ENCODE measurements around the gene MCF2L. TPM values are rescaled to one million over a fixed set of nuclear protein-coding genes. Genes with fewer than 3 reads are reported as not detected.

MCF2L gene
- polyA plus RNA-seq, 2 of the 4 experiments (the other 2 are of a cell fraction) = 0.36 to 0.92 TPM

DNA sequence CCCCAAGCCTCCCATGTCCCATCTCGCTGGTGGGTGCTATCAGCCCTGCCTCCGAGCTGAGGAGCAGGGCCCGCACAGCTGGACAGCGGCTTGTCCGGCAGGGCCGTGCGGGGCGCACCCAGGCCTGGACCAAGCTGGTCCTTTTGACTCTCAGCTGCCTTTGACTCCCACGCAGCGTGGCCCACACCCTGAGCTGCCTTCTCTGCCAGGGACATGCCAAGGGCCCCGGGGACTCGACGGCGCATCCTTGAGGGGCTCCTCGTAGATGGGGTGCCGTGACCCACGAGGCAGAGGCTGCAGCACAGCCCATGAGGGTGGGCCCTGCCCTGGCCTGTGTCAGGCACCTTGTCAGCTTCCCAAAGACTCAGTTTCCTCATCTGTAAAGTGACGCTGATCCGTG lies 97.7 kb downstream of the MCF2L start:
- ATAC-seq = no peak

DNA sequence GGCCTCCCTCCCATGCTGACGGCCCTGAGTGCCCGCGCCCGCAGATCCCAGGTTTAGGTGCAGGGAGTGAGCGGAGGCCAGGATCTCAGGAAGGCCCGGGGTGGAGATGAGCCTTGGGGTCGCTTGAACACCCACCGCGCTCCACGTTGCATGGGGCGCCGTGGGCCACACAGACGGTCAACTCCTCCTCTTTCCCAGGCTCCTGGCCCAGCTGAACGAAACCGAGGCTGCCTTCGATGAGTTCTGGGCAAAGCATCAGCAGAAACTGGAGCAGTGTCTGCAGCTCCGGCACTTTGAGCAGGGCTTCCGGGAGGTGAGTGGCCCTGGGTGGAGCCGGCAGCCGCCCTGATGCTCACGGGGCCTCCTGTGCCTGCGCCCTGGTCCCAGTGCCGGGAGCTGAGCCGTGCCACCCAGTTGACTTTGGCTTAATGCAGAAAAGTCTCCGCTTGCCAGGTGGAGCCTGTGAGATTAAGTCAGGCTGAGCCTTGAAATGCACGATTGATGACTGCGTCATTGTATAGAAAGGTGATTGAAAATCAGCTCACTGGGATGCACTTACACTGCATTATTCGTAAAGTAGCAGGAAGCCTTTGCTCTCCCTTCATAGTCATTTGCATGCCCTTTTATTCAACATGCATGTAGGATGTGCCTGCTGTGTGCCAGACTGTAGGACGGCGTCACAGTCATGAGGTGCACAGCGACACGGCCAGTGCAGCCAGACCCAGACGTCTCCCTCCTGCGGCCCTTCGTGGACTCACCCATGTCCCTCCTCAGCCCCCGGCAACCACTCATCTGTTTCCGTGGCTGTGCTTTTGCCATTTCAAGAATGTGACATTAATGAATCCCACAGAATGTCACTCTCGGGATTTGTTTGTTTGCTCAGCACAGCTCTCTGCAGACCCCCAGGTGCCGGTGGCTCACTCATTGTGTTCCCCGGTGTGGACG lies 101.1 kb downstream of the MCF2L start:
- ChIA-PET POLR2A (no interaction called here), CTCF (no interaction called here)
- H3K4me1 ChIP-seq = no peaks in the 10 kb centered on the region
- no peak for FAIRE-seq
- 83% methylated on average over 32 of the region's 41 CpGs for WGBS (ENCODE audit: missing lambda C conversion rate)
- TF ChIP-seq SREBF2 (IDR thresholded peaks at IDR 0.05) (no peak), ZFP36 (IDR thresholded peaks at IDR 0.05; ENCODE audit: borderline replicate concordance, partially characterized antibody) (no peak), CBX2 (IDR thresholded peaks at IDR 0.05; ENCODE audit: borderline replicate concordance, low read depth) (no peak)
- TF ChIP-seq, protein P1, sequence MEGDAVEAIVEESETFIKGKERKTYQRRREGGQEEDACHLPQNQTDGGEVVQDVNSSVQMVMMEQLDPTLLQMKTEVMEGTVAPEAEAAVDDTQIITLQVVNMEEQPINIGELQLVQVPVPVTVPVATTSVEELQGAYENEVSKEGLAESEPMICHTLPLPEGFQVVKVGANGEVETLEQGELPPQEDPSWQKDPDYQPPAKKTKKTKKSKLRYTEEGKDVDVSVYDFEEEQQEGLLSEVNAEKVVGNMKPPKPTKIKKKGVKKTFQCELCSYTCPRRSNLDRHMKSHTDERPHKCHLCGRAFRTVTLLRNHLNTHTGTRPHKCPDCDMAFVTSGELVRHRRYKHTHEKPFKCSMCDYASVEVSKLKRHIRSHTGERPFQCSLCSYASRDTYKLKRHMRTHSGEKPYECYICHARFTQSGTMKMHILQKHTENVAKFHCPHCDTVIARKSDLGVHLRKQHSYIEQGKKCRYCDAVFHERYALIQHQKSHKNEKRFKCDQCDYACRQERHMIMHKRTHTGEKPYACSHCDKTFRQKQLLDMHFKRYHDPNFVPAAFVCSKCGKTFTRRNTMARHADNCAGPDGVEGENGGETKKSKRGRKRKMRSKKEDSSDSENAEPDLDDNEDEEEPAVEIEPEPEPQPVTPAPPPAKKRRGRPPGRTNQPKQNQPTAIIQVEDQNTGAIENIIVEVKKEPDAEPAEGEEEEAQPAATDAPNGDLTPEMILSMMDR (IDR thresholded peaks at IDR 0.05) = no peak
- no peaks in the 10 kb centered on the region for H3K9me3 ChIP-seq
- no peak overlapping the region for H3K27ac ChIP-seq
- no peak overlapping the region for H3K4me3 ChIP-seq
- peak in 1 of 2 experiments; percentile 19; a peak in 1 of 6 replicates for ATAC-seq
- H3K4me2 ChIP-seq = no peak overlapping the region
- no peak for DNase-seq (ENCODE audit: low read depth in 1 of 2, low spot score in 1 of 2)

More for the DNA sequence above, 97.7 kb downstream of the MCF2L start:
- H3K9me3 ChIP-seq = no peaks in the 10 kb centered on the region
- 40% methylated on average over 2 of the region's 19 CpGs for WGBS (ENCODE audit: missing lambda C conversion rate)
- no peak overlapping the region for H3K4me3 ChIP-seq
- ChIA-PET POLR2A (no interaction called here), CTCF (no interaction called here)
- FAIRE-seq (no peak), DNase-seq (ENCODE audit: low read depth in 1 of 2, low spot score in 1 of 2) (no peak)
- H3K4me2 ChIP-seq = no peak overlapping the region
- no peak overlapping the region for H3K27ac ChIP-seq
- TF ChIP-seq MAZ (IDR thresholded peaks at IDR 0.05; ENCODE audit: borderline replicate concordance, low read depth, low read length) = no peak
- TF ChIP-seq, protein P2, sequence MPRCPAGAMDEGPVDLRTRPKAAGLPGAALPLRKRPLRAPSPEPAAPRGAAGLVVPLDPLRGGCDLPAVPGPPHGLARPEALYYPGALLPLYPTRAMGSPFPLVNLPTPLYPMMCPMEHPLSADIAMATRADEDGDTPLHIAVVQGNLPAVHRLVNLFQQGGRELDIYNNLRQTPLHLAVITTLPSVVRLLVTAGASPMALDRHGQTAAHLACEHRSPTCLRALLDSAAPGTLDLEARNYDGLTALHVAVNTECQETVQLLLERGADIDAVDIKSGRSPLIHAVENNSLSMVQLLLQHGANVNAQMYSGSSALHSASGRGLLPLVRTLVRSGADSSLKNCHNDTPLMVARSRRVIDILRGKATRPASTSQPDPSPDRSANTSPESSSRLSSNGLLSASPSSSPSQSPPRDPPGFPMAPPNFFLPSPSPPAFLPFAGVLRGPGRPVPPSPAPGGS (IDR thresholded peaks at IDR 0.05) = no peak
- TF ChIP-seq, protein P3, sequence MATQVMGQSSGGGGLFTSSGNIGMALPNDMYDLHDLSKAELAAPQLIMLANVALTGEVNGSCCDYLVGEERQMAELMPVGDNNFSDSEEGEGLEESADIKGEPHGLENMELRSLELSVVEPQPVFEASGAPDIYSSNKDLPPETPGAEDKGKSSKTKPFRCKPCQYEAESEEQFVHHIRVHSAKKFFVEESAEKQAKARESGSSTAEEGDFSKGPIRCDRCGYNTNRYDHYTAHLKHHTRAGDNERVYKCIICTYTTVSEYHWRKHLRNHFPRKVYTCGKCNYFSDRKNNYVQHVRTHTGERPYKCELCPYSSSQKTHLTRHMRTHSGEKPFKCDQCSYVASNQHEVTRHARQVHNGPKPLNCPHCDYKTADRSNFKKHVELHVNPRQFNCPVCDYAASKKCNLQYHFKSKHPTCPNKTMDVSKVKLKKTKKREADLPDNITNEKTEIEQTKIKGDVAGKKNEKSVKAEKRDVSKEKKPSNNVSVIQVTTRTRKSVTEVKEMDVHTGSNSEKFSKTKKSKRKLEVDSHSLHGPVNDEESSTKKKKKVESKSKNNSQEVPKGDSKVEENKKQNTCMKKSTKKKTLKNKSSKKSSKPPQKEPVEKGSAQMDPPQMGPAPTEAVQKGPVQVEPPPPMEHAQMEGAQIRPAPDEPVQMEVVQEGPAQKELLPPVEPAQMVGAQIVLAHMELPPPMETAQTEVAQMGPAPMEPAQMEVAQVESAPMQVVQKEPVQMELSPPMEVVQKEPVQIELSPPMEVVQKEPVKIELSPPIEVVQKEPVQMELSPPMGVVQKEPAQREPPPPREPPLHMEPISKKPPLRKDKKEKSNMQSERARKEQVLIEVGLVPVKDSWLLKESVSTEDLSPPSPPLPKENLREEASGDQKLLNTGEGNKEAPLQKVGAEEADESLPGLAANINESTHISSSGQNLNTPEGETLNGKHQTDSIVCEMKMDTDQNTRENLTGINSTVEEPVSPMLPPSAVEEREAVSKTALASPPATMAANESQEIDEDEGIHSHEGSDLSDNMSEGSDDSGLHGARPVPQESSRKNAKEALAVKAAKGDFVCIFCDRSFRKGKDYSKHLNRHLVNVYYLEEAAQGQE (IDR thresholded peaks at IDR 0.05) = no peak
- TF ChIP-seq, protein P4, sequence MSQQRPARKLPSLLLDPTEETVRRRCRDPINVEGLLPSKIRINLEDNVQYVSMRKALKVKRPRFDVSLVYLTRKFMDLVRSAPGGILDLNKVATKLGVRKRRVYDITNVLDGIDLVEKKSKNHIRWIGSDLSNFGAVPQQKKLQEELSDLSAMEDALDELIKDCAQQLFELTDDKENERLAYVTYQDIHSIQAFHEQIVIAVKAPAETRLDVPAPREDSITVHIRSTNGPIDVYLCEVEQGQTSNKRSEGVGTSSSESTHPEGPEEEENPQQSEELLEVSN (IDR thresholded peaks at IDR 0.05; ENCODE audit: borderline replicate concordance, low read depth) = no peak
- no peak for TF ChIP-seq SMC3 (IDR thresholded peaks at IDR 0.05)
- no peak for TF ChIP-seq RNF2 (IDR thresholded peaks at IDR 0.05; ENCODE audit: borderline replicate concordance, low read depth)
- no peak for TF ChIP-seq HOXB5 (CRISPR knock-in tag; IDR thresholded peaks at IDR 0.05)
- no peak for TF ChIP-seq SREBF2 (IDR thresholded peaks at IDR 0.05)
- no peak for TF ChIP-seq BHLHE40 (IDR thresholded peaks at IDR 0.05; ENCODE audit: low read depth, low read length)
- no peak for TF ChIP-seq JUNB (IDR thresholded peaks at IDR 0.05)
- no peak for TF ChIP-seq RAD21 (conservative IDR thresholded peaks at IDR 0.05 in 1 of 2, IDR thresholded peaks at IDR 0.05 in 1 of 2)
- no peak for TF ChIP-seq CBX2 (IDR thresholded peaks at IDR 0.05; ENCODE audit: borderline replicate concordance, low read depth)
- H3K4me1 ChIP-seq = no peaks in the 10 kb centered on the region

All from A549 (cell line).